GM12892 (cell line): ENCODE data around the gene UBE2U.
"Not testable (repeated sequence)": the region's sequence is repeated elsewhere in the genome, so short reads cannot be mapped to it uniquely, and the experiment has no call there.

ENCODE experiments used
- DNase-seq: peaks from one replicate; pipeline ENCODE4 v3.0.0; 2011; ENCODE audit not compliant: insufficient read length
- FAIRE-seq: peaks from 2 replicates; lab custom pipeline; 2011; peaks lifted over from hg19 to GRCh38; lab: Jason Lieb, UNC
- POLR2A ChIP-seq: IDR thresholded peaks from 2 replicates; pipeline ENCODE4 v1.6.1; 2011; ENCODE audit warnings: low read depth, low read length, control low read depth
- POLR2AphosphoS5 ChIP-seq: IDR thresholded peaks from 2 replicates; pipeline ENCODE4 v1.6.1; 2011; ENCODE audit warnings: low read depth, low read length, control low read depth
- TAF1 ChIP-seq: IDR thresholded peaks from 2 replicates; pipeline ENCODE4 v1.6.1; 2011; ENCODE audit warnings: low read depth, mild to moderate bottlenecking, control low read depth, low read length, borderline replicate concordance

UBE2U gene

GRCh38 chr1:64243757-64244080 is 40.3 kb downstream of the UBE2U start:
- DNase-seq = no peak
- FAIRE-seq = no peak
- TF ChIP-seq POLR2A (no peak), POLR2AphosphoS5 (no peak), TAF1 (no peak)

- TF ChIP-seq POLR2AphosphoS5 (no peak), TAF1 (no peak), POLR2A (no peak)
- DNase-seq (no peak), FAIRE-seq (no peak)
Measured at GRCh38 chr1:64245495-64245894, 42.1 kb downstream of the UBE2U start.

DNA sequence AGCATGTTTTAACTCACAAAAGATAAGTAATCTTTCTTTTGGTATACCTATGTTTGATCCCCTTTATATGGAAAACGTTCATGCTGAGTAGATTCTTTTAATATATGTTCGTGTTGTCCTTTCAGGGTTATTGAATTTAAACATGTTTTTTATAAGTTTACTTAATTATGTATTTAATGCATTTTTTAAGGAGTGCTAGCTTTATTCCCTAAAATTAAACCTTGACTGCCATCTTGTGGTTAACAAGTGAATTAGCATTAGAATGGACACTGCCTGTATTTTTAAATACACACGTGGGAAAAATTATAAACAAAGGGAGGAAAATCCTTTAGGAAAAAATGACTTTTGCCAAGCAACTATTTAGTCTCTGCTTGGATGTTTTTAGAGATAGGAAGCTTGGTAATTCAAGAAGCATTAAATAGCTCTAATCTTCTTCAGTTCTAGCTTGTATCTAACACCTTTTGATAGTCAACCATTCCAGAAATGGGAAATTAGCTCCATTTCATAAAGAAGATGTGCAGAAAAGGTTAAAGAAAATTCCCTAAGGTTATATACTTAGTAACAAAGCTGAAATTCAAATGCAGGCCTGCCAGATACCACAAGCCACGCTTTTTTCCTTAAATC is 43.0 kb downstream of the UBE2U start:
- TF ChIP-seq POLR2A = no peak
- TF ChIP-seq POLR2AphosphoS5 = no peak
- no peak for TF ChIP-seq TAF1
- no peak for DNase-seq
- FAIRE-seq = no peak

GRCh38 chr1:64248065-64248464 is 44.6 kb downstream of the UBE2U start:
- DNase-seq = no peak
- FAIRE-seq = no peak
- TF ChIP-seq POLR2A (no peak), TAF1 (no peak), POLR2AphosphoS5 (no peak)

DNA sequence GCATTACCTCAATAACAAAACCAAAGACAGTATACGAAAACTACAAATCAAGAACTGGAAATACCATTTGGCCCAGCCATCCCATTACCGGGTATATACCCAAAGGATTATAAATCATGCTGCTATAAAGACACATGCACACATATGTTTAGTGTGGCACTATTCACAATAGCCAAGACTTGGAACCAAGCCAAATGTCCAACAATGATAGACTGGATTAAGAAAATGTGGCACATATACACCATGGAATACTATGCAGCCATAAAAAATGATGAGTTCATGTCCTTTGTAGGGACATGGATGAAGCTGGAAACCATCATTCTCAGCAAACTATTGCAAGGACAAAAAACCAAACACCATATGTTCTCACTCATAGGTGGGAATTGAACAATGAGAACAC is 47.0 kb downstream of the UBE2U start:
- not testable (repeated sequence) for DNase-seq, FAIRE-seq

- DNase-seq = no peak
- FAIRE-seq = no peak
Measured at GRCh38 chr1:64251971-64252370, 48.5 kb downstream of the UBE2U start.

DNA sequence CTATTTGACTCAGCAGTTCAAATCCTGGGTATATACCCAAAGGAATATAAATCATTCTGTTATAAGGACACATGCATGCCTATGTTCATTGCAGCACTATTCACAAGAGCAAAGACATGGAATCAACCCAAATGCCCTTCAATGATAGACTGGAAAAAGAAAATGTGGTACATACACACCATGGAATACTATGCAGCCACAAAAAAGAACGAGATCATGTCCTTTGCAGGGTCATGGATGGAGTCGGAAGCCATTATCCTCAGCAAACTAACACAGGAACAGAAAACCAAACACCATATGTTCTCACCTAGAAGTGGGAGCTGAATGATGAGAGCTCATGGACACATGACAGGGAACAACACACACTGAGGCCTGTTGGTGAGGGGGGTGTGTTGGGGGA is 53.8 kb downstream of the UBE2U start:
- not testable (repeated sequence) for FAIRE-seq, DNase-seq

More at GRCh38 chr1:64251971-64252370, 48.5 kb downstream of the UBE2U start:
- TF ChIP-seq POLR2A (no peak), TAF1 (no peak), POLR2AphosphoS5 (no peak)

GRCh38 chr1:64258444-64258843 is 55.0 kb downstream of the UBE2U start:
- FAIRE-seq, DNase-seq: not testable (repeated sequence)

- FAIRE-seq = no peak
- TF ChIP-seq POLR2AphosphoS5 = no peak
- TF ChIP-seq TAF1 = no peak
- TF ChIP-seq POLR2A = no peak
- DNase-seq = no peak
Measured at GRCh38 chr1:64263335-64263734, 59.9 kb downstream of the UBE2U start.

DNA sequence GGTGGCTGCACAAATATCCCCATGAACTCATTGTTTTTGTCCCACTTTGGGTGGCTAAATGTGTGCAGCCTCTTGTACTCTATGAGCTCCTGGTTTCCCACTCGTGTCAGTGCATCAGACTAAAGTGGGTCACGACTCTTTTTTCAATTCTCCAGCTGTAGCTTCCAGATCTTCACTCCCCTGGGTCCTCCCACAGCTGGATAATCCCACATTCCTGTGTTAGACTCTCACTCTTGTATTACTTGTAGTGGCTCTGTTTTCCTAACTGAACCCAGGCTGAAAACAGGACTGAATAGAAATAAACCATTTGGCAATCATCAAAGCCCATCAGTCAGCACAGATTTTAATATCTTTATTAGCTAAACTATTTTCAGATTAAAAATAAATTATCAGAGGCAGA is 60.4 kb downstream of the UBE2U start:
- no peak for TF ChIP-seq POLR2A
- no peak for FAIRE-seq
- DNase-seq = no peak

GRCh38 chr1:64265141-64265540 is 61.7 kb downstream of the UBE2U start:
- DNase-seq (no peak), FAIRE-seq (no peak)
- TF ChIP-seq POLR2AphosphoS5 = no peak
- TF ChIP-seq POLR2A = no peak
- no peak for TF ChIP-seq TAF1

DNA sequence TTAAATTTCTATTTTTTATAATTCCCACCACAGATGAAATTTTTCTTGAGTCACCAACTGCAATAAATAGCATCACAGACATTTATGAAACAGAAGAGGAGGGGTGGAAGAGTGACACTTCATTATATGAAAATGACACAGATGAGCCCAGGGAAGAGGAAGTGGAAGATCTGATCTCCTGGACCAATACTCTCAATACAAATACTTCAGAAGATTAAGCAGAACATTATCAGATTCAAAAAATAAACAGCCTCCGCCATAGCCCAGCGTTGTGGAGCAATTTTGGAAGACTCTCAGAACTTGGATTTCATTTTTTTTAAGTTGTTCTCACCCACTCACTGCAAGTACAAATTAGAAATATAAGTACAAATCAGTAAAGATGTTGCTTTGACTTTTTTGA is 63.6 kb downstream of the UBE2U start:
- DNase-seq (no peak), FAIRE-seq (no peak)
- no peak for TF ChIP-seq POLR2A

DNA sequence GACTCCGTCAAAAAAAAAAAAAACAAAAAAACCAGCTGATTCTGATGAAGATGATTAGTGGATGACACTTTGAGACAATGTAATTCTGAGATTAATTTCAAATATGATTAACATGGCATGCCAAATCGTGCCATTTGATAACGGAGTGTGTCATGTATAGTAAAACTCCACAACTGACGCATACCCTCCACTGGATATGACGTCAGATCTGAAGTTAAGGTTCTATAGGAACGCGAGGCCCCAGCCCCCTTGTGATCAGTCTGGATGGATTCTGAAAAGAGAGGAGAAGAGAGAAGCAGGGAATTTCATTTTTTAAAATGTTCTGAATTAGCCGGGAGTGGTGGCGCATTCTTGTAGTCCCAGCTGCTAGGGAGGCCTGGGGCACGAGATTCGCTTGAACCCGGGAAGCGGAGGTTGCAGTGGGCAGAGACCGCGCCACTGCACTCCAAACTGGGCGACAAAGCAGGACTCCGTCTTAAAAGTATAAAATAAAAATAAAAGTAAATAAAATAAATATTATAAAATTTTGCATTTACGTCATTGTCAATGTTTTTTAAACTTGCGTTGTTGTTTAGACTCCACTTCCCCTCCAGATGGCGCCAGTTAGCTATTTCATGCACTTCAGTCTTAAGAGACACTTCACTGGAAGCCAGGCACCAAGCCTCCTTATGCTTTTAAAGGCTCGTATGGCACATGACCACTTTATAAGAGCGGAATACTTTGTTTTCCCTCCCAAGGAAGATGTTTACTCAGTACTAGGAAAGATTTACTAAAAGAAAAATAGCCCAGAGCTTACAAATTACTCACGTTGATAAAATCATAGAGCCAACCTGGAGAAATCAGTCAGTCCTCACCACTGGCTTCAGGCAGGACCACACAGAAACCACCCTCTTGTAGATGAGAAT is 65.5 kb downstream of the UBE2U start:
- DNase-seq (peak; percentile 21), FAIRE-seq (peak; percentile 50)
- TF ChIP-seq POLR2AphosphoS5 (no peak), POLR2A (no peak), TAF1 (no peak)
